GM12891 (cell line): ENCODE data around the gene MYLIP.
A peak's percentile ranks its signal among the peaks of the same experiment; 100 is the strongest.
"Not testable (repeated sequence)": the region's sequence is repeated elsewhere in the genome, so short reads cannot be mapped to it uniquely, and the experiment has no call there.

ENCODE experiments used
- DNase-seq: peaks from one replicate; pipeline ENCODE4 v3.0.0; 2011; ENCODE audit warnings: low spot score; ENCODE audit not compliant: insufficient read length
- FAIRE-seq: peaks from 2 replicates; lab custom pipeline; 2011; peaks lifted over from hg19 to GRCh38; lab: Jason Lieb, UNC
- PAX5 ChIP-seq: IDR thresholded peaks from 2 replicates; pipeline ENCODE4 v1.6.1; 2011; ENCODE audit warnings: low read length, moderate library complexity, mild to moderate bottlenecking; ENCODE audit not compliant: insufficient read depth, severe bottlenecking
- POLR2A ChIP-seq: IDR thresholded peaks from 2 replicates; pipeline ENCODE4 v1.6.1; 2011; ENCODE audit warnings: low read depth, low read length, control low read depth
- POLR2AphosphoS5 ChIP-seq: IDR thresholded peaks from 2 replicates; pipeline ENCODE4 v1.6.1; 2011; ENCODE audit warnings: low read depth, low read length, control low read depth
- POU2F2 ChIP-seq: IDR thresholded peaks from 2 replicates; pipeline ENCODE4 v1.6.1; 2011; ENCODE audit warnings: low read depth, mild to moderate bottlenecking, control low read depth, low read length, moderate library complexity
- SPI1 ChIP-seq: IDR thresholded peaks from 2 replicates; pipeline ENCODE4 v1.6.1; 2011; ENCODE audit warnings: low read depth, low read length, control low read depth
- TAF1 ChIP-seq: IDR thresholded peaks from 2 replicates; pipeline ENCODE4 v1.6.1; 2011; ENCODE audit warnings: low read depth, low read length, control low read depth

MYLIP gene

DNA sequence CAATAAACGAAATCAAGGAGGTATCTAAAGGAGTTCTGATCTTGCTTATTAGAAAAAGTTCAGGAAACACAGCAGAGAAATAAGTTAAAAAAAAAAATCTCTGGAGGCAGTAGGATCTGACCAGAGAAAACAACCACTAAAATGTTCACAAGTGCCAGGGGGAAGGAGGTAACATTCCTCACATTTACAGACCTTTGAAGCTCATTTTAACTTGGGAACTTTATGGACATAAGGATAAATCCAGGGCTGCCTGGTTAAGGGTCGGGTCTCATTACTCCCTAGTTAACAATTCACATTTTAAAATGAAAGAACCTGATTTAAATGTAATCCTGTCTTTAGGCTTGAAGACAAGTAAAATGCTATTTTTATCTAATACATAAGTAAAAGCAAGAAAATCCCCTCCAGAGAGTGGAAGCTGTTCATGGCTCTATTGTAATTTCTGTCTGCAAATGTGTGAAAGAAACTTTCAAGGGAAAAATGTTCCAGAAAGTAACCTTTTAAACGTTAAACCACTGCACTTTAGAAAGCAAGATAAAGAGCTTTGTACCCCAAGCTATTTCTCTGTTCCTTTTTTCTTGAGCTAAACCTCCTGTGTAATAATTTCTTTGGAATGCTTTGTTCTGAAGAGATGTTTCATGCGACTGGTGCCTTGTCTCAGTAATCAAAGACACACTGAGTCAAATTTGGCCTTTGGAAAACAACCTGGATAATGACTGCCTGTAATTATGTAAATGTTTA lies 38.2 kb downstream of the MYLIP start:
- DNase-seq: no peak
- TF ChIP-seq SPI1: peak; percentile 68
- TF ChIP-seq POLR2AphosphoS5: no peak
- TF ChIP-seq TAF1: no peak
- no peak for TF ChIP-seq POU2F2
- TF ChIP-seq POLR2A: no peak
- TF ChIP-seq PAX5: no peak
- peak; percentile 5 for FAIRE-seq

GRCh38 chr6:16168121-16168520 lies 39.2 kb downstream of the MYLIP start:
- FAIRE-seq (peak; percentile 51), DNase-seq (no peak)
- TF ChIP-seq POLR2AphosphoS5 (no peak), PAX5 (no peak), POU2F2 (no peak), TAF1 (no peak), SPI1 (no peak), POLR2A (no peak)

DNA sequence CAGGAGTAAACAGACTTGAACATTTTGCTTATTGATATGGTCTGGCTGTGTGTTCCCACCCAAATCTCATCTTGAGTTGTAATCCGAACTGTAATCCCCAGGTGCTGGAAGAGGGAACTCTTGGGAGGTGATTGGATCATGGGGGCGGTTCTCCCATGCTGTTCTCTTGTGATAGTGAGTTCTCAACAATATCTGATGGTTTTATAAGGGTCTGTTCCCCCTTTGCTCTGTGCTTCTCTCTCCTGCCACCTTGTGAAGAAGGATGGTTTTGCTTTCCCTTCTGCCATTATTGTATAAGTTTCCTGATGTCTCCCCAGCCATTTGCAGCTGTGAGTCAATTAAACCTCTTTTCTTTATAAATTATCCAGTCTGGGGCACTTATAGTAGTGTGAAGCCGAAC lies 40.0 kb downstream of the MYLIP start:
- FAIRE-seq: peak; percentile 75

DNA sequence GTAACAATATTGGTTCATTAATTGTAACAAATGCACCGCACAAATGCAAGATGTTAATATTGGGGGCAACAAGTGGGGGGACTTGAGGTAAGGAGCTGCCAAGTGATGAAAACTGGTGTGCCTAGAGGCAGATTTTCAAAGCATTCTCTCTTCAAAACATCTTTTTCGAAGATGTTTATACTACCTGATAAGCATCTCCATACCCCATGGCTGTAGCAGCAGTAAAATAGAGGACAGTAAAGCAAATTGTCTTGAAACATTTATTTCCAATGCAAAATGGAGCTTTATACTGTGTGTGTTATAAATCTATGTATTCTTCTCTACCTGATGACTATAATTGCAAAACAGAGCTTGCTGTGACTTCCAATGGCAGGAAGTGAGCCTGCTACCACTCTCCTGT lies 42.5 kb downstream of the MYLIP start:
- no peak for DNase-seq
- no peak for FAIRE-seq
- TF ChIP-seq POLR2AphosphoS5 (no peak), PAX5 (no peak), POLR2A (no peak), TAF1 (no peak), POU2F2 (no peak), SPI1 (no peak)

More for the DNA sequence above, 40.0 kb downstream of the MYLIP start:
- no peak for TF ChIP-seq POLR2AphosphoS5
- TF ChIP-seq SPI1: no peak
- TF ChIP-seq TAF1: no peak
- no peak for TF ChIP-seq POU2F2
- no peak for TF ChIP-seq PAX5
- TF ChIP-seq POLR2A: no peak
- DNase-seq: no peak

DNA sequence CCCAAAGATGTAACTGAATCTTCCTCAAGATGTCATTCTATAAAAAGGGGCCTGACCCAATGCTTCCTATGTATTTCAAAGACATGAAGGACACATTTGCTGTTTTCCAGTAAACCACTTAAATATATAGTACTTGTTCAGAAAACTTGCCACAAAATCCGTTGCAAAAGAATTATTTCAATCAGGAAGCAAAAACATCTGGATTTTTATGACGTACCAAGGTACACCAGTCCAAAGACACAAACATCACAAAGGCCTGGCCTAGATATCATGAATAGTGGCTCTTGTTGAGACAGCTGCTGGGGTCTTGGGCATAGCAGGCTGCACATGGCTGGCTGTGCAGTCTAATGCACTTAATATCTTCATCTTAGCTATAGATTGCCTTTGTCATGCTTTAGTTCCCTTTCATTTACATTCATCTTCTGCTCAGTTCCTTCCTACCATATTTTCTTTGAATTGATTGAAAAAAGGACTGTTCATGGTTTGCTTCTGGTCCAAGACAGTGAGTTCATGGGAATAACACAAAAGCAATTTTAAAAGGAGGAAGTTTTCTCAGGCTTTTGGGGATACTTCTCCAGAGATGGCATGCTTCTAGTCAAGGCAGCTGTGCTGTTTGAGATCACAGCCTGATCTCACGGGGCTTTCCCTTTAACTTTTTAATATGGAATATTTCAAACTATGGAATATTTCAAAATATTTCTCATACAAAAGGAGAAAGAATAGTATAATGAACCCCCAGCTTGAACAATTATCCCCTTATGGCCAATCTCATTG lies 44.5 kb downstream of the MYLIP start:
- FAIRE-seq: peak; percentile 23
- TF ChIP-seq POLR2A (no peak), TAF1 (no peak), POLR2AphosphoS5 (no peak), POU2F2 (no peak), SPI1 (no peak), PAX5 (no peak)
- DNase-seq: no peak

- no peak for TF ChIP-seq POU2F2
- TF ChIP-seq POLR2A: no peak
- TF ChIP-seq TAF1: no peak
- no peak for TF ChIP-seq POLR2AphosphoS5
- TF ChIP-seq SPI1: no peak
- no peak for TF ChIP-seq PAX5
- DNase-seq: no peak
- FAIRE-seq: no peak
Measured at GRCh38 chr6:16174416-16175078, 45.7 kb downstream of the MYLIP start.

DNA sequence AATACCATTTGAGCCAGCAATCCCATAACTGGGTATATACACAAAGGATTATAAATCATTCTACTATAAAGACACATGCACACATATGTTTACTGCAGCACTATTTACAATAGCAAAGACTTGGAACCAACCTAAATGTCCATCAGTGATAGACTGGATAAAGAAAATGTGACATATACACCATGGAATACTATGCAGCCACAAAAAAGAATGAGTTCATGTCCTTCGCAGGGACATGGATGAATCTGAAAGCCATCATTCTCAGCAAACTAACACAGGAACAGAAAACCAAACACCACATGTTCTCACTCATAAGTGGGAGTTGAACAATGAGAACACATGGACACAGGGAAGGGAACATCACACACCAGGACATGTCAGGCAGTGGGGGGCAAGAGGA lies 47.7 kb downstream of the MYLIP start:
- FAIRE-seq: not testable (repeated sequence)

GRCh38 chr6:16177881-16178280 lies 49.0 kb downstream of the MYLIP start:
- TF ChIP-seq SPI1 (no peak), TAF1 (no peak), POLR2AphosphoS5 (no peak), POLR2A (no peak), POU2F2 (no peak), PAX5 (no peak)
- DNase-seq: no peak
- no peak for FAIRE-seq

More for the DNA sequence above, 47.7 kb downstream of the MYLIP start:
- not testable (repeated sequence) for DNase-seq

DNA sequence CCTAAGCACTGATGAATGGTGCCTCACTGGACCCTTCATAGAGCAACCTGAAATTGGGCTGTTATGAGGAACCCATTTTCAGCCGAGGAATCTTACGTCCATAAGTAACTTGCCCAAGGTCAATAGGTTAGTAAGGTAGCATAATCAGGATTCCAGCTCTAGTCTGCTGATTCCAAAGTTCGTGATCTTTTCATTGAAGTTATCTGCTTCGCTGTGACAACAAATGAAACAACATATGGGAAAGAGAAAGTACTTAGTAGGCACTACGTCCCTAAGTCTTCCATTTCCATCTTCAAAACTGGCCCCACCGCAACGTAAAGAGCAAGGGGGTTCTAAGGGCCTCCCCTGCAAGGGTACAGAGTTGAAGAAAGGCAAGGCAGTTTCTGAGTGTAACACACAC lies 49.5 kb downstream of the MYLIP start:
- no peak for TF ChIP-seq TAF1
- TF ChIP-seq POU2F2: no peak
- TF ChIP-seq POLR2AphosphoS5: no peak
- TF ChIP-seq POLR2A: no peak
- no peak for TF ChIP-seq PAX5
- TF ChIP-seq SPI1: no peak
- DNase-seq: no peak
- FAIRE-seq: no peak
